ENCODE measurements around the gene DUSP16.

DNA sequence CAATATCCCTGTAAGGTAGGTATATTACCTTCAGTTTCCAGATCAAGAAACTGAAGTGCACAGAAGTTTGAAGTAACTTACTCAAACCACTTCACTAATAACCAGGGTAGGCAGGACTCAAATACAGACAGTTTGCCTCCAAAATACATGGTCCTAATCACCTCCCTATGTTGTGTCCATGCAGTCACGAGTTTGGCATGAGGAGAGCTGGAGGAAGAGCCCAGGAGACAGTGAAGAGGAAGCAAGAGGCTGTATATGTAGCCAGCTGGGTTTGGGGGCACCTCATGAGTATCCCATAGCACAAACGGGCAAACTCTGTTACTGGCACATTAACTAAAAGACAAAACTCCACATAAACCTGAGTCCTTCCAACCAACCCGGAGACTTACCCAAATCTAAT is 79.2 kb downstream of the DUSP16 start:
- TF ChIP-seq POLR2AphosphoS5 (IDR thresholded peaks at IDR 0.05; ENCODE audit: low read depth, low read length) (no peak), POLR2A (IDR thresholded peaks at IDR 0.05; ENCODE audit: low read depth, low read length) (no peak)
